WTC11 (cell line): ENCODE results near the gene SLC35F1. TPM values are rescaled to one million over a fixed set of nuclear protein-coding genes. Genes with fewer than 3 reads are reported as not detected.

ENCODE experiments used
- ATAC-seq: fragments of 200-7000 bp; cut with Tn5 transposase; 2 replicates; pipeline ENCODE4 v1.10.0; 2021; ENCODE audit warnings: mild to moderate bottlenecking, moderate library complexity
- CTCF ChIA-PET: fragments of 300-600 bp; sonication (Branson Sonifier 250); formaldehyde crosslinking; loops from one replicate; lab custom pipeline; 2021; ENCODE audit warnings: antibody characterized with exemption; lab: Charles Lee
- POLR2A ChIA-PET: fragments of 350-600 bp; sonication (Branson Sonifier 250); formaldehyde crosslinking; loops from one replicate; lab custom pipeline; 2021; ENCODE audit warnings: antibody characterized with exemption; lab: Charles Lee
- DNase-seq: peaks from one replicate; pipeline ENCODE4 v3.0.0; 2021; ENCODE audit warnings: low spot score
- H3K27ac Mint-ChIP-seq: 2 replicates; pipeline ENCODE4 v1.8.0; 2021; ENCODE audit warnings: mixed read lengths
- H3K27me3 Mint-ChIP-seq: 2 replicates; pipeline ENCODE4 v1.8.0; 2021; ENCODE audit warnings: low read depth, mild to moderate bottlenecking, moderate library complexity, mixed read lengths
- H3K36me3 Mint-ChIP-seq: 2 replicates; pipeline ENCODE4 v1.8.0; 2021; ENCODE audit warnings: mixed read lengths
- H3K4me1 Mint-ChIP-seq: 2 replicates; pipeline ENCODE4 v1.8.0; 2022; ENCODE audit warnings: mixed read lengths
- H3K4me3 Mint-ChIP-seq: 2 replicates; pipeline ENCODE4 v1.8.0; 2021; ENCODE audit warnings: mild to moderate bottlenecking, moderate library complexity, mixed read lengths
- H3K9me3 Mint-ChIP-seq: 2 replicates; pipeline ENCODE4 v1.8.0; 2021; ENCODE audit warnings: mixed read lengths
- ATF1 ChIP-seq: sonication (generic); formaldehyde crosslinking; IDR thresholded peaks from 2 replicates; pipeline ENCODE4 v1.8.1; 2023; ENCODE audit warnings: mild to moderate bottlenecking, moderate library complexity, missing genetic modification reagents
- FOXJ3 ChIP-seq: sonication (generic); formaldehyde crosslinking; IDR thresholded peaks from 2 replicates; pipeline ENCODE4 v1.9.0; 2021; ENCODE audit warnings: missing genetic modification reagents, mild to moderate bottlenecking, borderline replicate concordance
- GABPB1 ChIP-seq: sonication (generic); formaldehyde crosslinking; IDR thresholded peaks from 2 replicates; pipeline ENCODE4 v1.8.1; 2023; ENCODE audit warnings: mild to moderate bottlenecking, missing genetic modification reagents
- HMGA2 ChIP-seq: fragments of 250-450 bp; sonication (Bioruptor Pico); IDR thresholded peaks from 2 replicates; pipeline ENCODE4 v1.4.0; 2021; ENCODE audit warnings: mild to moderate bottlenecking, moderate library complexity
- NFE2L1 ChIP-seq: sonication (generic); formaldehyde crosslinking; IDR thresholded peaks from 2 replicates; pipeline ENCODE4 v1.8.1; 2023; ENCODE audit warnings: missing genetic modification reagents
- NR2C2 ChIP-seq: sonication (generic); formaldehyde crosslinking; IDR thresholded peaks from 2 replicates; pipeline ENCODE4 v1.8.0; 2022; ENCODE audit warnings: mild to moderate bottlenecking, missing genetic modification reagents
- PRRX2 ChIP-seq: fragments of 250-450 bp; sonication (Bioruptor Pico); IDR thresholded peaks from 2 replicates; pipeline ENCODE4 v1.8.0; 2021; ENCODE audit warnings: mild to moderate bottlenecking
- RELA ChIP-seq: sonication (generic); formaldehyde crosslinking; IDR thresholded peaks from 2 replicates; pipeline ENCODE4 v1.8.1; 2022; ENCODE audit warnings: missing genetic modification reagents, mild to moderate bottlenecking, borderline replicate concordance
- RORB ChIP-seq: fragments of 250-450 bp; sonication (Bioruptor Pico); IDR thresholded peaks from 2 replicates; pipeline ENCODE4 v1.9.0; 2021; ENCODE audit warnings: mild to moderate bottlenecking
- SOX15 ChIP-seq: fragments of 250-450 bp; sonication (Bioruptor Pico); IDR thresholded peaks from 2 replicates; pipeline ENCODE4 v1.9.0; 2021; ENCODE audit warnings: mild to moderate bottlenecking
- TEAD1 ChIP-seq: sonication (generic); formaldehyde crosslinking; IDR thresholded peaks from 2 replicates; pipeline ENCODE4 v1.8.0; 2022; ENCODE audit warnings: mild to moderate bottlenecking, missing genetic modification reagents
- TEAD4 ChIP-seq: sonication (generic); formaldehyde crosslinking; IDR thresholded peaks from 2 replicates; pipeline ENCODE4 v1.8.0; 2022; ENCODE audit warnings: mild to moderate bottlenecking, missing genetic modification reagents
- ZNF396 ChIP-seq: fragments of 250-450 bp; sonication (Bioruptor Pico); IDR thresholded peaks from 2 replicates; pipeline ENCODE4 v1.8.0; 2021; ENCODE audit warnings: mild to moderate bottlenecking, moderate library complexity, borderline replicate concordance
- ZNF416 ChIP-seq: fragments of 250-450 bp; sonication (Bioruptor Pico); IDR thresholded peaks from 2 replicates; pipeline ENCODE4 v1.9.0; 2021; ENCODE audit warnings: mild to moderate bottlenecking, inconsistent platforms
- total RNA-seq: library from RNA; stranded (reverse); gene quantifications from 3 replicates; pipeline ENCODE4 v1.2.3, GENCODE V29; 2021
- TF ChIP-seq, protein P1 (sequence below): sonication (generic); formaldehyde crosslinking; IDR thresholded peaks from 2 replicates; pipeline ENCODE4 v1.8.0; 2023; ENCODE audit warnings: mild to moderate bottlenecking, missing genetic modification reagents
- TF ChIP-seq, protein P2 (sequence below): sonication (generic); formaldehyde crosslinking; IDR thresholded peaks from 2 replicates; pipeline ENCODE4 v1.8.1; 2022; ENCODE audit warnings: mild to moderate bottlenecking, moderate library complexity, missing genetic modification reagents
- TF ChIP-seq, protein P3 (sequence below): fragments of 250-450 bp; sonication (Bioruptor Pico); IDR thresholded peaks from 2 replicates; pipeline ENCODE4 v1.8.0; 2021; ENCODE audit warnings: mild to moderate bottlenecking
- TF ChIP-seq, protein P4 (sequence below): fragments of 250-450 bp; sonication (Bioruptor Pico); IDR thresholded peaks from 2 replicates; pipeline ENCODE4 v1.9.0; 2021; ENCODE audit warnings: mild to moderate bottlenecking
- TF ChIP-seq, protein P5 (sequence below): sonication (generic); formaldehyde crosslinking; IDR thresholded peaks from 2 replicates; pipeline ENCODE4 v1.8.1; 2023; ENCODE audit warnings: mild to moderate bottlenecking, missing genetic modification reagents
- TF ChIP-seq, protein P6 (sequence below): sonication (generic); formaldehyde crosslinking; IDR thresholded peaks from 2 replicates; pipeline ENCODE4 v1.8.0; 2022; ENCODE audit warnings: mild to moderate bottlenecking, missing genetic modification reagents

SLC35F1 gene
- total RNA-seq, 1 experiment from 2014 or later: 11.0 TPM

DNA sequence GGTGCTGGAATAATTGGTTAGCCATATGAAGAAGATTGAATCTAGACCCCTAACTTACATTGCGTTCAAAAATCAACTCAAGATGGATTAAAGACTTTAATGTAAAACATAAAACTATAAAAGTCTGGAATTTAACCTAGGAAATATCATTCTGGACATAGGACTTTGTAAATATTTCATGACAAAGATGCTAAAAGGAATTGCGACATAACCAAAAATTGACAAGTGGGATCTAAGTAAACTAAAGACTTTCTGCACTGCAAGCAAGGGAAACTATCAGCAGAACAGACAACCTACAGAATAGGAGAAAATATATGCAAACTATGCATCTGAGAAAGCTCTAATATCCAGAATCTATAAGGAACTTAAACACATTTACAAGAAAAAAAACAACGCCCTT, 45.5 kb upstream of the SLC35F1 start:
- Mint-ChIP-seq H3K27ac (no peak overlapping the region), H3K36me3 (peaks cover 23% of the 10 kb centered on the region), H3K27me3 (peaks cover 25% of the 10 kb centered on the region), H3K9me3 (peaks cover 35% of the 10 kb centered on the region), H3K4me3 (no peak overlapping the region), H3K4me1 (peaks cover 14% of the 10 kb centered on the region)
- TF ChIP-seq, protein P1, sequence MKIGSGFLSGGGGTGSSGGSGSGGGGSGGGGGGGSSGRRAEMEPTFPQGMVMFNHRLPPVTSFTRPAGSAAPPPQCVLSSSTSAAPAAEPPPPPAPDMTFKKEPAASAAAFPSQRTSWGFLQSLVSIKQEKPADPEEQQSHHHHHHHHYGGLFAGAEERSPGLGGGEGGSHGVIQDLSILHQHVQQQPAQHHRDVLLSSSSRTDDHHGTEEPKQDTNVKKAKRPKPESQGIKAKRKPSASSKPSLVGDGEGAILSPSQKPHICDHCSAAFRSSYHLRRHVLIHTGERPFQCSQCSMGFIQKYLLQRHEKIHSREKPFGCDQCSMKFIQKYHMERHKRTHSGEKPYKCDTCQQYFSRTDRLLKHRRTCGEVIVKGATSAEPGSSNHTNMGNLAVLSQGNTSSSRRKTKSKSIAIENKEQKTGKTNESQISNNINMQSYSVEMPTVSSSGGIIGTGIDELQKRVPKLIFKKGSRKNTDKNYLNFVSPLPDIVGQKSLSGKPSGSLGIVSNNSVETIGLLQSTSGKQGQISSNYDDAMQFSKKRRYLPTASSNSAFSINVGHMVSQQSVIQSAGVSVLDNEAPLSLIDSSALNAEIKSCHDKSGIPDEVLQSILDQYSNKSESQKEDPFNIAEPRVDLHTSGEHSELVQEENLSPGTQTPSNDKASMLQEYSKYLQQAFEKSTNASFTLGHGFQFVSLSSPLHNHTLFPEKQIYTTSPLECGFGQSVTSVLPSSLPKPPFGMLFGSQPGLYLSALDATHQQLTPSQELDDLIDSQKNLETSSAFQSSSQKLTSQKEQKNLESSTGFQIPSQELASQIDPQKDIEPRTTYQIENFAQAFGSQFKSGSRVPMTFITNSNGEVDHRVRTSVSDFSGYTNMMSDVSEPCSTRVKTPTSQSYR (CRISPR knock-in tag): no peak
- no peak for TF ChIP-seq ZNF416
- TF ChIP-seq HMGA2 (CRISPR knock-in tag): no peak
- no peak for TF ChIP-seq RORB (CRISPR knock-in tag)
- TF ChIP-seq ZNF396 (CRISPR knock-in tag): no peak
- TF ChIP-seq FOXJ3 (CRISPR knock-in tag): no peak
- no peak for TF ChIP-seq NR2C2 (CRISPR knock-in tag)
- ChIA-PET CTCF (no interaction called here), POLR2A (no interaction called here)
- DNase-seq: no peak
- ATAC-seq: no peak

DNA sequence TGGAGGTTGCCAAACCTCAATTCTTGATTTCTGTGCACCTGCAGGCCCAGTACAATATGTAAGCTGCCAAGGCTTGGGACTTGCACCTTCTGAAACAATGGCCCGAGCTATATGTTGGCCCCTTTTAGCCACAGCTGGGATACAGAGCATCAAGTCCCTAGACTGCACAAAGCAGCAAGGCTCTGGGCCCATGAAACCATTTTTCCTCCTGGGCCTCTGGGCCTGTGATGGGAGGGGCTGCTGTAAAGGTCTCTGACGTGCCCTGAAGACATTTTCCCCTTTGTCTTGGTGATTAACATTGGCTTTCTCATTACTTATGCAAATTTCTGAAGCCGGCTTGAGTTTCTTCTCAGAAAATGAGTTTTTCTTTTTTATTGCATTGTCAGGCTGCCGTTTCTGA, 40.5 kb upstream of the SLC35F1 start:
- H3K4me3 Mint-ChIP-seq: no peak overlapping the region
- CTCF ChIA-PET: no interaction called here
- ATAC-seq: no peak

More for the DNA sequence above, 40.5 kb upstream of the SLC35F1 start:
- no peak for DNase-seq
- no peak overlapping the region for H3K27ac Mint-ChIP-seq
- POLR2A ChIA-PET: no interaction called here
- no peaks in the 10 kb centered on the region for H3K4me1 Mint-ChIP-seq
- peaks cover 5% of the 10 kb centered on the region for H3K27me3 Mint-ChIP-seq
- TF ChIP-seq PRRX2 (no peak), ATF1 (CRISPR knock-in tag) (no peak), NFE2L1 (CRISPR knock-in tag) (no peak), SOX15 (no peak), RELA (no peak), FOXJ3 (CRISPR knock-in tag) (no peak), TEAD4 (CRISPR knock-in tag) (no peak), TEAD1 (no peak), GABPB1 (CRISPR knock-in tag) (no peak)
- TF ChIP-seq, protein P2, sequence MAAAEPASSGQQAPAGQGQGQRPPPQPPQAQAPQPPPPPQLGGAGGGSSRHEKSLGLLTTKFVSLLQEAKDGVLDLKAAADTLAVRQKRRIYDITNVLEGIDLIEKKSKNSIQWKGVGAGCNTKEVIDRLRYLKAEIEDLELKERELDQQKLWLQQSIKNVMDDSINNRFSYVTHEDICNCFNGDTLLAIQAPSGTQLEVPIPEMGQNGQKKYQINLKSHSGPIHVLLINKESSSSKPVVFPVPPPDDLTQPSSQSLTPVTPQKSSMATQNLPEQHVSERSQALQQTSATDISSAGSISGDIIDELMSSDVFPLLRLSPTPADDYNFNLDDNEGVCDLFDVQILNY: no peak
- TF ChIP-seq, protein P3, sequence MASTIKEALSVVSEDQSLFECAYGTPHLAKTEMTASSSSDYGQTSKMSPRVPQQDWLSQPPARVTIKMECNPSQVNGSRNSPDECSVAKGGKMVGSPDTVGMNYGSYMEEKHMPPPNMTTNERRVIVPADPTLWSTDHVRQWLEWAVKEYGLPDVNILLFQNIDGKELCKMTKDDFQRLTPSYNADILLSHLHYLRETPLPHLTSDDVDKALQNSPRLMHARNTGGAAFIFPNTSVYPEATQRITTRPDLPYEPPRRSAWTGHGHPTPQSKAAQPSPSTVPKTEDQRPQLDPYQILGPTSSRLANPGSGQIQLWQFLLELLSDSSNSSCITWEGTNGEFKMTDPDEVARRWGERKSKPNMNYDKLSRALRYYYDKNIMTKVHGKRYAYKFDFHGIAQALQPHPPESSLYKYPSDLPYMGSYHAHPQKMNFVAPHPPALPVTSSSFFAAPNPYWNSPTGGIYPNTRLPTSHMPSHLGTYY: no peak
- TF ChIP-seq, protein P4, sequence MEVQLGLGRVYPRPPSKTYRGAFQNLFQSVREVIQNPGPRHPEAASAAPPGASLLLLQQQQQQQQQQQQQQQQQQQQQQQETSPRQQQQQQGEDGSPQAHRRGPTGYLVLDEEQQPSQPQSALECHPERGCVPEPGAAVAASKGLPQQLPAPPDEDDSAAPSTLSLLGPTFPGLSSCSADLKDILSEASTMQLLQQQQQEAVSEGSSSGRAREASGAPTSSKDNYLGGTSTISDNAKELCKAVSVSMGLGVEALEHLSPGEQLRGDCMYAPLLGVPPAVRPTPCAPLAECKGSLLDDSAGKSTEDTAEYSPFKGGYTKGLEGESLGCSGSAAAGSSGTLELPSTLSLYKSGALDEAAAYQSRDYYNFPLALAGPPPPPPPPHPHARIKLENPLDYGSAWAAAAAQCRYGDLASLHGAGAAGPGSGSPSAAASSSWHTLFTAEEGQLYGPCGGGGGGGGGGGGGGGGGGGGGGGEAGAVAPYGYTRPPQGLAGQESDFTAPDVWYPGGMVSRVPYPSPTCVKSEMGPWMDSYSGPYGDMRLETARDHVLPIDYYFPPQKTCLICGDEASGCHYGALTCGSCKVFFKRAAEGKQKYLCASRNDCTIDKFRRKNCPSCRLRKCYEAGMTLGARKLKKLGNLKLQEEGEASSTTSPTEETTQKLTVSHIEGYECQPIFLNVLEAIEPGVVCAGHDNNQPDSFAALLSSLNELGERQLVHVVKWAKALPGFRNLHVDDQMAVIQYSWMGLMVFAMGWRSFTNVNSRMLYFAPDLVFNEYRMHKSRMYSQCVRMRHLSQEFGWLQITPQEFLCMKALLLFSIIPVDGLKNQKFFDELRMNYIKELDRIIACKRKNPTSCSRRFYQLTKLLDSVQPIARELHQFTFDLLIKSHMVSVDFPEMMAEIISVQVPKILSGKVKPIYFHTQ (CRISPR knock-in tag): no peak
- TF ChIP-seq, protein P5, sequence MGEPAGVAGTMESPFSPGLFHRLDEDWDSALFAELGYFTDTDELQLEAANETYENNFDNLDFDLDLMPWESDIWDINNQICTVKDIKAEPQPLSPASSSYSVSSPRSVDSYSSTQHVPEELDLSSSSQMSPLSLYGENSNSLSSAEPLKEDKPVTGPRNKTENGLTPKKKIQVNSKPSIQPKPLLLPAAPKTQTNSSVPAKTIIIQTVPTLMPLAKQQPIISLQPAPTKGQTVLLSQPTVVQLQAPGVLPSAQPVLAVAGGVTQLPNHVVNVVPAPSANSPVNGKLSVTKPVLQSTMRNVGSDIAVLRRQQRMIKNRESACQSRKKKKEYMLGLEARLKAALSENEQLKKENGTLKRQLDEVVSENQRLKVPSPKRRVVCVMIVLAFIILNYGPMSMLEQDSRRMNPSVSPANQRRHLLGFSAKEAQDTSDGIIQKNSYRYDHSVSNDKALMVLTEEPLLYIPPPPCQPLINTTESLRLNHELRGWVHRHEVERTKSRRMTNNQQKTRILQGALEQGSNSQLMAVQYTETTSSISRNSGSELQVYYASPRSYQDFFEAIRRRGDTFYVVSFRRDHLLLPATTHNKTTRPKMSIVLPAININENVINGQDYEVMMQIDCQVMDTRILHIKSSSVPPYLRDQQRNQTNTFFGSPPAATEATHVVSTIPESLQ (CRISPR knock-in tag): no peak
- TF ChIP-seq, protein P6, sequence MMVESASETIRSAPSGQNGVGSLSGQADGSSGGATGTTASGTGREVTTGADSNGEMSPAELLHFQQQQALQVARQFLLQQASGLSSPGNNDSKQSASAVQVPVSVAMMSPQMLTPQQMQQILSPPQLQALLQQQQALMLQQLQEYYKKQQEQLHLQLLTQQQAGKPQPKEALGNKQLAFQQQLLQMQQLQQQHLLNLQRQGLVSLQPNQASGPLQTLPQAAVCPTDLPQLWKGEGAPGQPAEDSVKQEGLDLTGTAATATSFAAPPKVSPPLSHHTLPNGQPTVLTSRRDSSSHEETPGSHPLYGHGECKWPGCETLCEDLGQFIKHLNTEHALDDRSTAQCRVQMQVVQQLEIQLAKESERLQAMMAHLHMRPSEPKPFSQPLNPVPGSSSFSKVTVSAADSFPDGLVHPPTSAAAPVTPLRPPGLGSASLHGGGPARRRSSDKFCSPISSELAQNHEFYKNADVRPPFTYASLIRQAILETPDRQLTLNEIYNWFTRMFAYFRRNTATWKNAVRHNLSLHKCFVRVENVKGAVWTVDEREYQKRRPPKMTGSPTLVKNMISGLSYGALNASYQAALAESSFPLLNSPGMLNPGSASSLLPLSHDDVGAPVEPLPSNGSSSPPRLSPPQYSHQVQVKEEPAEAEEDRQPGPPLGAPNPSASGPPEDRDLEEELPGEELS (CRISPR knock-in tag): no peak
- peaks cover 28% of the 10 kb centered on the region for H3K36me3 Mint-ChIP-seq
- H3K9me3 Mint-ChIP-seq: peaks cover 41% of the 10 kb centered on the region
